ENCODE results near the gene LCN15. TPM values are rescaled to one million over a fixed set of nuclear protein-coding genes. Genes with fewer than 3 reads are reported as not detected.

LCN15 gene
- polyA plus RNA-seq, 1 donor (not counting 4 experiments of a cell fraction or from before 2014, with no cell fraction given), result not detected

- no peak for DNase-seq (ENCODE audit: low read depth, low spot score)
- FAIRE-seq, result no peak
- Histone ChIP-seq H3K4me3 (ENCODE audit: control insufficient read depth in 2 of 3, extremely low read depth in 1 of 3, insufficient read depth in 2 of 3, low read depth in 1 of 3, low read length in 3 of 3) (no peak overlapping the region), H3K9ac (ENCODE audit: control insufficient read depth, extremely low read depth, insufficient read depth, low read length) (no peak overlapping the region), H3K9me1 (ENCODE audit: control insufficient read depth, extremely low read depth, insufficient read depth, low read length) (no peaks in the 10 kb centered on the region), H3K4me2 (ENCODE audit: control insufficient read depth, extremely low read depth, insufficient read depth, low read depth, low read length) (no peak overlapping the region), H3K27me3 (ENCODE audit: control insufficient read depth, extremely low read depth, insufficient read depth, low read length) (no peaks in the 10 kb centered on the region), H4K20me1 (ENCODE audit: control insufficient read depth, extremely low read depth, insufficient read depth, low read length) (no peaks in the 10 kb centered on the region), H3K4me1 (ENCODE audit: control insufficient read depth, extremely low read depth, insufficient read depth, low read length) (peaks cover 23% of the 10 kb centered on the region), H3K27ac (ENCODE audit: control insufficient read depth, insufficient read depth, low read length) (no peak overlapping the region), H3K79me2 (ENCODE audit: control insufficient read depth, insufficient read depth, low read length) (peaks cover 24% of the 10 kb centered on the region), H3K9me3 (ENCODE audit: control insufficient read depth, low read depth, low read length) (no peaks in the 10 kb centered on the region), H3K36me3 (ENCODE audit: control insufficient read depth in 2 of 2, extremely low read depth in 1 of 2, insufficient read depth in 2 of 2, low read length in 2 of 2) (peaks cover 0 to 5% of the 10 kb centered on the region in 2 experiments), H2AFZ (ENCODE audit: control insufficient read depth, low read length) (no peak overlapping the region)
- dilution Hi-C loops (cut with MboI; ENCODE audit: extremely low pct_ligation_motif_present, low sequenced_read_pairs), result loop anchor here (25.0 kb wide), 1 partner anchor 132 kb away; the partner anchor contains the start of genes C8G and FBXW5
- TF ChIP-seq CTCF (optimal IDR thresholded peaks at IDR 0.05 in 1 of 3, IDR thresholded peaks at IDR 0.05 in 1 of 3, conservative IDR thresholded peaks at IDR 0.05 in 1 of 3; ENCODE audit: extremely low read depth in 1 of 3, insufficient read depth in 2 of 3, low read length in 3 of 3) (no peak), EZH2 (IDR thresholded peaks at IDR 0.05; ENCODE audit: low read length) (no peak)
Observed at GRCh38 chr9:136805207-136805740, 41.0 kb upstream of the LCN15 start.

- no peak overlapping the region for H3K4me3 ChIP-seq (ENCODE audit: control insufficient read depth in 2 of 3, extremely low read depth in 1 of 3, insufficient read depth in 2 of 3, low read depth in 1 of 3, low read length in 3 of 3)
- no peak for TF ChIP-seq CTCF (optimal IDR thresholded peaks at IDR 0.05 in 1 of 3, IDR thresholded peaks at IDR 0.05 in 1 of 3, conservative IDR thresholded peaks at IDR 0.05 in 1 of 3; ENCODE audit: extremely low read depth in 1 of 3, insufficient read depth in 2 of 3, low read length in 3 of 3)
- no peak for TF ChIP-seq EZH2 (IDR thresholded peaks at IDR 0.05; ENCODE audit: low read length)
- H3K9me3 ChIP-seq (ENCODE audit: control insufficient read depth, low read depth, low read length), result no peaks in the 10 kb centered on the region
- dilution Hi-C loops (cut with MboI; ENCODE audit: extremely low pct_ligation_motif_present, low sequenced_read_pairs), result loop anchor here (25.0 kb wide), 1 partner anchor 133 kb away; the partner anchor contains the start of genes C8G and FBXW5
- DNase-seq (ENCODE audit: low read depth, low spot score), result no peak
- H2AFZ ChIP-seq (ENCODE audit: control insufficient read depth, low read length), result no peak overlapping the region
- H3K27ac ChIP-seq (ENCODE audit: control insufficient read depth, insufficient read depth, low read length), result no peak overlapping the region
- H4K20me1 ChIP-seq (ENCODE audit: control insufficient read depth, extremely low read depth, insufficient read depth, low read length), result no peaks in the 10 kb centered on the region
- H3K79me2 ChIP-seq (ENCODE audit: control insufficient read depth, insufficient read depth, low read length), result peaks cover 17% of the 10 kb centered on the region
- H3K36me3 ChIP-seq (ENCODE audit: control insufficient read depth in 2 of 2, extremely low read depth in 1 of 2, insufficient read depth in 2 of 2, low read length in 2 of 2), result no peaks in the 10 kb centered on the region
- no peak overlapping the region for H3K9ac ChIP-seq (ENCODE audit: control insufficient read depth, extremely low read depth, insufficient read depth, low read length)
- no peak overlapping the region for H3K4me2 ChIP-seq (ENCODE audit: control insufficient read depth, extremely low read depth, insufficient read depth, low read depth, low read length)
- peaks cover 22% of the 10 kb centered on the region for H3K4me1 ChIP-seq (ENCODE audit: control insufficient read depth, extremely low read depth, insufficient read depth, low read length)
- no peaks in the 10 kb centered on the region for H3K9me1 ChIP-seq (ENCODE audit: control insufficient read depth, extremely low read depth, insufficient read depth, low read length)
- H3K27me3 ChIP-seq (ENCODE audit: control insufficient read depth, extremely low read depth, insufficient read depth, low read length), result peaks cover 2% of the 10 kb centered on the region
- FAIRE-seq, result no peak
Observed at GRCh38 chr9:136804509-136805206, 40.3 kb upstream of the LCN15 start.

All from keratinocyte (primary cell).